ENCODE results near the gene BTBD2.

GRCh38 chr19:2032296-2032941, 16.9 kb upstream of the BTBD2 start:
- TF ChIP-seq CTCF (IDR thresholded peaks at IDR 0.05; ENCODE audit: poor library complexity, severe bottlenecking) (no peak), EP300 (conservative IDR thresholded peaks at IDR 0.05; ENCODE audit: poor library complexity, severe bottlenecking) (no peak), REST (IDR thresholded peaks at IDR 0.05; ENCODE audit: borderline replicate concordance) (no peak), TAF1 (IDR thresholded peaks at IDR 0.05; ENCODE audit: low read depth) (no peak), EZH2 (IDR thresholded peaks at IDR 0.05; ENCODE audit: borderline replicate concordance, insufficient read depth, low read length, poor library complexity, severe bottlenecking) (no peak), RAD21 (conservative IDR thresholded peaks at IDR 0.05) (no peak), MXI1 (conservative IDR thresholded peaks at IDR 0.05; ENCODE audit: poor library complexity, severe bottlenecking) (no peak), POLR2AphosphoS5 (IDR thresholded peaks at IDR 0.05) (no peak)

All from neural cell (in vitro differentiated cells).